ENCODE results near the gene TRIM71.
"Not testable (repeated sequence)": the region's sequence is repeated elsewhere in the genome, so short reads cannot be mapped to it uniquely, and the experiment has no call there.

Gene TRIM71

DNA sequence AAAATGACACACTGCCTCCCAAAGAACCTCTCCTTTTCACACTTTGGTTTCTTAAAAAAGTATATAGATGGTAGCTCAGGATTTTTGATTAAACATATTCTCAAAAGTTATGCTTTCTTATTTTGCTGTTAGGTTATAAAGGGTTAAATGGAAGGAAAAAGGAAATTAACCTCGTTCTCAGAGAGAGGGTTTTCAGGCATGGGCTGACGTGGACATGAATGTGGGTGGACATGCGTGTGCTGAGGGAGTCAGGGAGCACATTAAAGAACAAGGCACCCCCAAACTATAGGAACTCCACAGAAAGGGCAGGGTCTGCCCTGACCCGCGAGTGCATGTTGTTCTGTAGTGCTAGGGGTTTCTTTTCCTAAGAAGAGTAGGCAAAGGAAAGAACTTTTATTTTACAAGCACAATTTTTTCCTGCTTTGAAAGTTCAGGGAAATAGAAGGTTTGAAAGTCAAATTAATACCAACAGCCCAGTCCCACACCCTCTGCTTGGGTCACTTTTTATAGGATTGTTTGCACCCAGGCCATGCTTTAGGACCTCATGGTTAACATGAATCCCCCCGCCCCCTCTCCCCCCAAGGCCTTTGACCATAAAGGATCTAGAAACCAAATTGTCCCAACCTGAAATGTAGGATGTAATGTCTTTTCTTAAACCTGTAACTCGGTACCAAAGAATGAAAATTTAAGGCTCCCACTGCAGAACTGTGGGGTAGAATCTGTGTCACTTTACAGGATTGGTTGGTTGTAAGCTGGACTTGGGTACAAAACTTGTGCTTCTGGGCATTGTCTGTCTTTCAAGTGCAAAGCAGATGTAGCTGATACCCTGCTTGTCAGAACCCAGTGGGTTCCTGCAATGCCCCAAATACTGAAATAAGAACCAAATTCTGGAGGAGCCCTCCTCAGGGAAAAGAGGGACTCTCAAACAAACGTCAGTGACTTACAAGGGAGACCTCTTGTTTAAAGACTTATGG, 75.1 kb downstream of the TRIM71 start:
- FAIRE-seq (no peak), DNase-seq (ENCODE audit: insufficient read length, low spot score) (no peak)
- TF ChIP-seq TAF1 (IDR thresholded peaks at IDR 0.05; ENCODE audit: low read depth, low read length) (no peak), SPI1 (IDR thresholded peaks at IDR 0.05; ENCODE audit: low read depth, low read length) (no peak), POLR2AphosphoS5 (IDR thresholded peaks at IDR 0.05; ENCODE audit: low read depth, low read length) (no peak), POLR2A (IDR thresholded peaks at IDR 0.05; ENCODE audit: low read depth, low read length) (no peak), POU2F2 (IDR thresholded peaks at IDR 0.05; ENCODE audit: low read depth, low read length) (no peak), PAX5 (IDR thresholded peaks at IDR 0.05; ENCODE audit: insufficient read depth, low read length, severe bottlenecking) (no peak)

DNA sequence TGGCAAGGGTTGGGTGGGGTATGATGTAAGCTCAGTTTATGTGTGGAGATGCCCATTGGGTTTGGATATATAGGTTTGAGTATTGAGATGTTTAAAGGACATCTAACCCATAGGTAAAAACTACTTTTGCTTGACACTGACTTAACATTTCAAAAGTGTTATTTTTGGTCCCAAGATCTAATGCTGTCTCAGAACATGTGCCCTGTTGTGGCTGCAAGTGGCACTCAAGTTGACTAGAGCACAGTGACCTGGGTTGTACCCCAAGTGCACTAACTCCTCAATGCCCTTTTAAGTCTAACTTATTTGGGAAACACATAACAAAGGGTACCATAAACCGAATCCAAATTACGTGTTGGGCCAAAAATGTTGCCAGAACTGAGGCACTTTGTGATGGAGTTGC, 77.2 kb downstream of the TRIM71 start:
- no peak for FAIRE-seq
- no peak for DNase-seq (ENCODE audit: insufficient read length, low spot score)
- no peak for TF ChIP-seq POU2F2 (IDR thresholded peaks at IDR 0.05; ENCODE audit: low read depth, low read length)
- TF ChIP-seq PAX5 (IDR thresholded peaks at IDR 0.05; ENCODE audit: insufficient read depth, low read length, severe bottlenecking), result no peak
- no peak for TF ChIP-seq TAF1 (IDR thresholded peaks at IDR 0.05; ENCODE audit: low read depth, low read length)
- TF ChIP-seq SPI1 (IDR thresholded peaks at IDR 0.05; ENCODE audit: low read depth, low read length), result no peak
- no peak for TF ChIP-seq POLR2A (IDR thresholded peaks at IDR 0.05; ENCODE audit: low read depth, low read length)
- no peak for TF ChIP-seq POLR2AphosphoS5 (IDR thresholded peaks at IDR 0.05; ENCODE audit: low read depth, low read length)

DNA sequence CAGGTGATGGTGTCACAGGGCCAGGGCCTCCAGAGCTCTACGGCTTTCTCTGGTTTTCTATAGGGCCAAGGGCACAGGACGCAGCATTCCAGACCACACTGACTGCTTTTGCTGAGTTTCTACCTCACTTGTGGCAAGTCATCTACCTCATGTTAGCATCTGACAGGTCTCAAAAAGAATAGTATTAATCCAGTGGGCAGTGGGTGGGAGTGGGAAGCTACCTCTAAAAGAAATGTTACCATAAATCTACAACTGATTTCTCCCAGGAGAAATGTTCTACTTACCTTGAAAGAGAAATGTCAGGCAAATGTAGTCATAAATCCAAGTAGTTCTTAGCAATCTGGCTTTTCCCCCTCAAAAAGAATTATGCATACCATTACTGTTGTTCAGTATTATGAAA, 77.9 kb downstream of the TRIM71 start:
- TF ChIP-seq SPI1 (IDR thresholded peaks at IDR 0.05; ENCODE audit: low read depth, low read length) (no peak), POLR2AphosphoS5 (IDR thresholded peaks at IDR 0.05; ENCODE audit: low read depth, low read length) (no peak), PAX5 (IDR thresholded peaks at IDR 0.05; ENCODE audit: insufficient read depth, low read length, severe bottlenecking) (no peak), TAF1 (IDR thresholded peaks at IDR 0.05; ENCODE audit: low read depth, low read length) (no peak), POLR2A (IDR thresholded peaks at IDR 0.05; ENCODE audit: low read depth, low read length) (no peak), POU2F2 (IDR thresholded peaks at IDR 0.05; ENCODE audit: low read depth, low read length) (no peak)
- no peak for FAIRE-seq

DNA sequence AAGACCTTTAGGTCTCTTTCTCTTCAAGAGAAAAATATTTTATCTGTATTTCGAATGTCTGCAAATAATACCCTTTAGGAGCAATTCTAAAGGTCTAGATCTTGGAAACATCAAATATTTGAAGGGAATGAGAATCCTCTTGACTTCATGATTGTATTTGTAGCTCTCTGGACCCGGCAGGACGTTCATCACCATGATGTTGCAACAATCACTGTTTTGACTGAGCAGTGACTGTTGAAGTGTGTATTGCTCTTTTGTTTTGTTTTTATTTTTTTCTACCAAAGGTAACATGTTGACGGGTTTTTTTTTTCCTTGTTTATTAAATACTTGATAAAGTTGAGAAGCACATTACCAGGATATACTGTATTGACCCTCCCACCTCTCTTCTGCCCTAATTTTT, 78.3 kb downstream of the TRIM71 start:
- DNase-seq (ENCODE audit: insufficient read length, low spot score), result no peak
- FAIRE-seq, result no peak
- no peak for TF ChIP-seq POU2F2 (IDR thresholded peaks at IDR 0.05; ENCODE audit: low read depth, low read length)
- TF ChIP-seq POLR2A (IDR thresholded peaks at IDR 0.05; ENCODE audit: low read depth, low read length), result no peak
- no peak for TF ChIP-seq POLR2AphosphoS5 (IDR thresholded peaks at IDR 0.05; ENCODE audit: low read depth, low read length)
- TF ChIP-seq PAX5 (IDR thresholded peaks at IDR 0.05; ENCODE audit: insufficient read depth, low read length, severe bottlenecking), result no peak
- no peak for TF ChIP-seq TAF1 (IDR thresholded peaks at IDR 0.05; ENCODE audit: low read depth, low read length)
- TF ChIP-seq SPI1 (IDR thresholded peaks at IDR 0.05; ENCODE audit: low read depth, low read length), result no peak

More for the DNA sequence above, 77.9 kb downstream of the TRIM71 start:
- no peak for DNase-seq (ENCODE audit: insufficient read length, low spot score)

DNA sequence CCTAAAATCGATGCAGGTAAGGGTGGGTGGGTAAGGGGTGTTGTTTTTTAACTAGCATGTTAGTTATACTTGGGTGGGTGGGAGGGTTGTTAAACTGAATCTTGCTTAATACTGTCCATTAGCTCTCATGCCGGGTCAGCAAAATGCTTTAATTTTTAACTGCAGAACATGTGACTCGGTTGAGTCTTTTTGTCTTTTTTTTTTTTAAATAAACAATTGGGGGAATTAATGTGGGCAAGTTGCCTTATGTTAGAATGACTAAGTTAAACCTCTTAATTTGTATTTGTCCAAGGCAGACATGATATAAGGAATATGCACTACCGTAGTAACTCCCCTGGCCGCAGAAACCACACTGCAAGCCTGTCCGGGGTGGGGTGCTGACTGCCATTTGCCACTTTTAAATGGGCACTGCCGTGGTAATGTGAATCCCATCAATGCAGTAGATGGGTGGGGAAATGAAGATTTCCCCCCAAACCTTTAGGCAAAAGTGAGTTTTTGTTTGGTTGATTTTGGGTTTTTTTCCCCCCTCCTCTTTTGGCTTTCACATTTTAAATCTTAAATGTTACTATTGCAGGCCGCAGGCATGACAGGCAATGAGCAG, 79.3 kb downstream of the TRIM71 start:
- DNase-seq (ENCODE audit: insufficient read length, low spot score) (no peak), FAIRE-seq (no peak)
- no peak for TF ChIP-seq TAF1 (IDR thresholded peaks at IDR 0.05; ENCODE audit: low read depth, low read length)
- no peak for TF ChIP-seq POU2F2 (IDR thresholded peaks at IDR 0.05; ENCODE audit: low read depth, low read length)
- TF ChIP-seq SPI1 (IDR thresholded peaks at IDR 0.05; ENCODE audit: low read depth, low read length), result no peak
- no peak for TF ChIP-seq POLR2AphosphoS5 (IDR thresholded peaks at IDR 0.05; ENCODE audit: low read depth, low read length)
- no peak for TF ChIP-seq POLR2A (IDR thresholded peaks at IDR 0.05; ENCODE audit: low read depth, low read length)
- TF ChIP-seq PAX5 (IDR thresholded peaks at IDR 0.05; ENCODE audit: insufficient read depth, low read length, severe bottlenecking), result no peak

DNA sequence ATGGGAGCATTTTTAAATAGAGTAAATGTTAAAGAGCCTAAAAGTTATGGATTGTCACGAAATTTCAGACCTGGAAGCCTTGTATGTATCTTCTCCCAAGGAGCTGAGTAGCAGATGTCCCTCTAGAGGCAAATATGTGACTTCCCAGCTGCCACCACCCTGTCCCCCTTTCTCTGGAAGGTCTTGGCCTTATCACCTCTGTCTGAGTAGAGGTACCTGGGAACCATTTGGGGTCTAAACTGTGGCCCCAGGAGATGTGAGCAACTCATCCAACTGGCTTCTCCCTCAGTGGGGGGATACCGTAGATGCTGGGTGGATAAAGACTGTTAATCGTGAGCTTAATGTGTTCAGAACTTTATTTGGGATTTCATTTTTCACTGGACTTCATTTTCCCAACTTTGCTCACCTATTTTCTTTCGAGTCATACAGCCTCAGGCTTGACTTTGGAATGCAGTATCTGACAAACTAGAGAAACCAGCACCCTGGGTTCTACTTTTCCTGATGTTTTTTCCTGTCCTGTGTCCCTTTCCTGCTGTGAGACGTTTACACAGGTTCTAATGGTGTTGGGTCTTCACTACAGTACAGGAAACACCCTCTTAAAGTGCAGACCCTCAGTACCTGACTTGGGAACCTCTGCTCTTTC, 80.3 kb downstream of the TRIM71 start:
- TF ChIP-seq PAX5 (IDR thresholded peaks at IDR 0.05; ENCODE audit: insufficient read depth, low read length, severe bottlenecking) (no peak), POU2F2 (IDR thresholded peaks at IDR 0.05; ENCODE audit: low read depth, low read length) (no peak), SPI1 (IDR thresholded peaks at IDR 0.05; ENCODE audit: low read depth, low read length) (no peak), POLR2AphosphoS5 (IDR thresholded peaks at IDR 0.05; ENCODE audit: low read depth, low read length) (no peak), TAF1 (IDR thresholded peaks at IDR 0.05; ENCODE audit: low read depth, low read length) (no peak), POLR2A (IDR thresholded peaks at IDR 0.05; ENCODE audit: low read depth, low read length) (no peak)
- DNase-seq (ENCODE audit: insufficient read length, low spot score), result no peak
- no peak for FAIRE-seq

DNA sequence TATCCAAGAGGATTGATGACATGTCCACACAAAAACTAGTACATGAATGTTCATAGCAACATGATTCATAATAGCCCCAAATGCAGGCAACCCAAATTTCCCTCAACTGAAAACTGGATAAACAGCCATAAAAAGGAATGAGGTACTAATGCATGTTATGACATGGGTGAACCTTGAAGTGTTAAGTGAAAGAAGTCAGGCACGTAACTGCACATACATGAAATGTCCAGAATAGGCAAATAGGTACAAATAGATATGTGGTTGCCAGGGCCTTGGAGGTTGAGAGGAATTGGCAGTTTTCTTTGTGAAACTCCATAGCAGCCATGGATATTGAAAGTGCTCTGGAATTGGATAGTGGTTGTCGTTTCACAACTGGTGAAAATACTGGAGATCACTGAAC, 81.5 kb downstream of the TRIM71 start:
- no peak for FAIRE-seq
- DNase-seq (ENCODE audit: insufficient read length, low spot score), result no peak
- no peak for TF ChIP-seq TAF1 (IDR thresholded peaks at IDR 0.05; ENCODE audit: low read depth, low read length)
- no peak for TF ChIP-seq PAX5 (IDR thresholded peaks at IDR 0.05; ENCODE audit: insufficient read depth, low read length, severe bottlenecking)
- TF ChIP-seq POLR2A (IDR thresholded peaks at IDR 0.05; ENCODE audit: low read depth, low read length), result no peak
- no peak for TF ChIP-seq POU2F2 (IDR thresholded peaks at IDR 0.05; ENCODE audit: low read depth, low read length)
- no peak for TF ChIP-seq SPI1 (IDR thresholded peaks at IDR 0.05; ENCODE audit: low read depth, low read length)
- no peak for TF ChIP-seq POLR2AphosphoS5 (IDR thresholded peaks at IDR 0.05; ENCODE audit: low read depth, low read length)

DNA sequence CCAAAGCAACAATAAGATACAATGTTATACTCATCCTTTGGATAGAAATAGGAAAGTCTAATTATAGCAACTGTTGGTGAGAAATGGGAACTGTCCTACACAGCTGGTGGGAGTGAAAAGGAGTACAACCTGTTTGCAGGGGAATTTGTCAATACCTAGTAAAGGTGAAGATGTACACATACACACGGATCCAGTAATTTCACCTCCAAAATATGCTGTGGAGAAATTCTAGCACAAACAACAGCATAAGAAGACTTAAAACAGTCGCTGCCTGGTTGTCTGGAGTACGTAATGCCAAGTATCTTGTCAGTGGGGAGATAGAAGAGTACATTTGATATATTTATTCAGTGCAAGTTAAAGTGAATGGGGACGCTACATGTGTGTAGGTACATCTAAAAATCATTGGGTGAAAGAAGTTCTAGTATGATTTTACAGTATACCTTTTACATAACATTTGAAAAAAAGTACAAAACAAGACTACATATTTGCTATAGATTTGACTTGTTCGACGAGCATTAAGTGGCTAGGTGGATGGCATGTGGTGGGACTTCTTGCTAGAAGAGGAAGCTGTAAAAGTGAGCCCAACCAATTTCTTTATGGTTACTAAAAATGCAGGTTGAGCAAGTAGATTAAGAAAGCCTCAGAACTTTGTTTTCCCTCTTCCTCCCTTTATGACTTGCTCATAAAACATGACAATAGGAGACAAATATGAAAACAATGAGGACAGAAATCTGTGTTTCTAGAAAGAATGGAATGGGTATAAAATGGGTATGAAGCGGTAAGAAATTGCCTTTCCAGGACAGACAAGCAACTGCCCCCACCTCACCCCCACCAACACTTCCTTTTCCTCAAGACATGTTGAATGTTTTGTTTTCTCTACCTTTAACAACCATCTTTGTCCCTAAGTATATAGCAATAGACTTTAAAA, 83.5 kb downstream of the TRIM71 start:
- no peak for TF ChIP-seq POLR2AphosphoS5 (IDR thresholded peaks at IDR 0.05; ENCODE audit: low read depth, low read length)
- TF ChIP-seq PAX5 (IDR thresholded peaks at IDR 0.05; ENCODE audit: insufficient read depth, low read length, severe bottlenecking), result no peak
- no peak for TF ChIP-seq POU2F2 (IDR thresholded peaks at IDR 0.05; ENCODE audit: low read depth, low read length)
- no peak for TF ChIP-seq POLR2A (IDR thresholded peaks at IDR 0.05; ENCODE audit: low read depth, low read length)
- TF ChIP-seq SPI1 (IDR thresholded peaks at IDR 0.05; ENCODE audit: low read depth, low read length), result no peak
- TF ChIP-seq TAF1 (IDR thresholded peaks at IDR 0.05; ENCODE audit: low read depth, low read length), result no peak
- DNase-seq (ENCODE audit: insufficient read length, low spot score), result no peak
- FAIRE-seq, result no peak

DNA sequence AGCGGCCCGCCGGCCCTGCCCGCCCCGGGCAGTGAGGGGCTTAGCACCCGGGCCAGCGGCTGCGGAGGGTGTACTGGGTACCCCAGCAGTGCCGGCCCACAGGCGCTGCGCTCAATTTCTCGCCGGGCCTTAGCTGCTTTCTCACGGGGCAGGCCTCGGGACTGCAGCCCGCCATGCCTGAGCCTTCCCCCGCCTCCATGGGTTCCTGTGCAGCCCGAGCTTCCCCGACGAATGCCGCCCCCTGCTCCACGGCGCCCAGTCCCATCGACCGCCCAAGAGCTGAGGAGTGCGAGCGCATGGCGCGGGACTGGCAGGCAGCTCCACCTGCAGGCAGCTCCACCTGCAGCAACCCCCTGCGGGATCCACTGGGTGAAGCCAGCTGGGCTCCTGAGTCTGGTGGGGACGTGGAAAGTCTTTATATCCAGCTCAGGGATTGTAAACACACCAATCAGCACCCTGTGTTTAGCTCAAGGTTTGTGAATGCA, 85.1 kb downstream of the TRIM71 start:
- not testable (repeated sequence) for DNase-seq (ENCODE audit: insufficient read length, low spot score); FAIRE-seq
